AG04450 (cell line): ENCODE results near the gene CNTN1. TPM values are rescaled to one million over a fixed set of nuclear protein-coding genes. Genes with fewer than 3 reads are reported as not detected.

Experiments used
- CTCF ChIA-PET: fragments of 300-600, 350-600 bp; formaldehyde crosslinking; extraction: SDS; loops from one replicate; lab custom pipeline; 2022; ENCODE audit warnings: antibody characterized with exemption, inconsistent platforms; lab: Charles Lee
- POLR2A ChIA-PET: fragments of 350-600 bp; formaldehyde crosslinking; extraction: SDS; loops from one replicate; lab custom pipeline; 2021; ENCODE audit warnings: antibody characterized with exemption, inconsistent platforms; lab: Yijun Ruan, JAX
- DNase-seq: peaks from one replicate; pipeline ENCODE4 v3.0.0-alpha.2; 2011; ENCODE audit warnings: low read depth, low spot score
- H3K27ac ChIP-seq: one replicate; pipeline ENCODE4 v1.5.1; 2012; ENCODE audit warnings: low read depth, low read length, control low read depth
- H3K27me3 ChIP-seq: one replicate; pipeline ENCODE4 v1.6.0; 2012; ENCODE audit warnings: low read length; ENCODE audit not compliant: control insufficient read depth, insufficient read depth
- H3K4me3 ChIP-seq: 2 replicates; pipeline ENCODE4 v1.5.1; 2011; ENCODE audit warnings: mild to moderate bottlenecking, low read depth, low read length, control low read depth
- H3K9me3 ChIP-seq: 2 replicates; pipeline ENCODE4 v1.5.1; 2012; ENCODE audit warnings: low read length; ENCODE audit not compliant: control insufficient read depth, insufficient read depth
- polyA plus RNA-seq: library from polyadenylated mRNA; depleted of rRNA; stranded (reverse); fragments of >200 nt; gene quantifications from 2 replicates; pipeline ENCODE4 v1.2.3, GENCODE V29; 2011
- TF ChIP-seq, protein P1 (sequence below): IDR thresholded peaks from 2 replicates; pipeline ENCODE4 v1.5.1; 2011; ENCODE audit warnings: low read depth, low read length, control low read depth, inconsistent platforms

Gene CNTN1
- polyA plus RNA-seq, 1 experiment: 0.19 TPM

- TF ChIP-seq, protein P1, sequence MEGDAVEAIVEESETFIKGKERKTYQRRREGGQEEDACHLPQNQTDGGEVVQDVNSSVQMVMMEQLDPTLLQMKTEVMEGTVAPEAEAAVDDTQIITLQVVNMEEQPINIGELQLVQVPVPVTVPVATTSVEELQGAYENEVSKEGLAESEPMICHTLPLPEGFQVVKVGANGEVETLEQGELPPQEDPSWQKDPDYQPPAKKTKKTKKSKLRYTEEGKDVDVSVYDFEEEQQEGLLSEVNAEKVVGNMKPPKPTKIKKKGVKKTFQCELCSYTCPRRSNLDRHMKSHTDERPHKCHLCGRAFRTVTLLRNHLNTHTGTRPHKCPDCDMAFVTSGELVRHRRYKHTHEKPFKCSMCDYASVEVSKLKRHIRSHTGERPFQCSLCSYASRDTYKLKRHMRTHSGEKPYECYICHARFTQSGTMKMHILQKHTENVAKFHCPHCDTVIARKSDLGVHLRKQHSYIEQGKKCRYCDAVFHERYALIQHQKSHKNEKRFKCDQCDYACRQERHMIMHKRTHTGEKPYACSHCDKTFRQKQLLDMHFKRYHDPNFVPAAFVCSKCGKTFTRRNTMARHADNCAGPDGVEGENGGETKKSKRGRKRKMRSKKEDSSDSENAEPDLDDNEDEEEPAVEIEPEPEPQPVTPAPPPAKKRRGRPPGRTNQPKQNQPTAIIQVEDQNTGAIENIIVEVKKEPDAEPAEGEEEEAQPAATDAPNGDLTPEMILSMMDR: no peak
- Histone ChIP-seq H3K27ac (no peak overlapping the region), H3K4me3 (no peak overlapping the region), H3K9me3 (no peaks in the 10 kb centered on the region), H3K27me3 (no peaks in the 10 kb centered on the region)
- CTCF ChIA-PET: no interaction called here
- POLR2A ChIA-PET: no interaction called here
- DNase-seq: no peak
Measured at GRCh38 chr12:41058266-41058665, 366.0 kb downstream of the CNTN1 start.

DNA sequence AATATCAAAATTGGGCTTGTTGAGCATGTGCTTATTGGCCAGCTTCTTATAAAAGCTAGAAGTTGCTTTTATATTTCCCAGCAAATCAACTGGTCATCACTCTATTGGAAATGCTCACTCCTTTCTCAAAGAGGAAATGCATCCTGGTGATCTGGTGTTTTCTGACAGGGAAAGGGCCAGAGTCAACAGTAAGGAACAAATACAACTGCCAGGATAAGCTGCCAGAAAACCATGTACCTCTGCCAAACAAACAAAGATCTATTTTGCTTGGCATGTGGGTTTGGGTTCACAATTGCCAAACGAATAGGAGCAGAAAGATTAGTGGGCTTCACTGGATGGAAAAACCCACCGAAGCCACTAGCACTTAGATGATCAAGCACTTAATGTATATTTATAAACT is 369.0 kb downstream of the CNTN1 start:
- Histone ChIP-seq H3K9me3 (no peaks in the 10 kb centered on the region; the same call in 1 of the 2 replicates), H3K27me3 (no peaks in the 10 kb centered on the region), H3K27ac (no peak overlapping the region), H3K4me3 (no peak overlapping the region)
- ChIA-PET CTCF (no interaction called here), POLR2A (no interaction called here)
- TF ChIP-seq, protein P1: no peak
- no peak for DNase-seq

DNA sequence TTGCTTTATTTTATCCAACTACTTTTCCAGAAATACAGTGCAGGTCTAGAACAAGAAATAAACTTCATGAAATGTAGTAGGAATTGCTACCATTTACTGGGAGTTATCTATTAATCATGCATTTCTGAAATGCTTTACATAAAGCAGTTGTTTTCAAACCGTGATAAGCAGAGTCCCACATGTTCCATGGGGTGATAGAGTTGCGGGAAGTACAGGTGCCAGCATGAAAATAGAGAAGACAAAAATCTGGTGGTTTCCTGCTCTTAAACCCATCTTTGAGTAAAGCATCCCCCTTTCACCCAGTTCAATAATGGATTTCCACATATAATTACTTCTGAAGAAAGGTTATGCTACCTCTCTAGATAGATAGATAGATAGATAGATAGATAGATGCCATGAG is 372.2 kb downstream of the CNTN1 start:
- TF ChIP-seq, protein P1: no peak
- ChIA-PET CTCF (no interaction called here), POLR2A (no interaction called here)
- no peak overlapping the region for H3K27ac ChIP-seq
- no peak overlapping the region for H3K4me3 ChIP-seq
- no peaks in the 10 kb centered on the region for H3K27me3 ChIP-seq
- no peak for DNase-seq
- H3K9me3 ChIP-seq: no peaks in the 10 kb centered on the region; the same call in 1 of the 2 replicates

GRCh38 chr12:41067941-41068645 is 375.9 kb downstream of the CNTN1 start:
- H3K27ac ChIP-seq: no peak overlapping the region
- H3K4me3 ChIP-seq: no peak overlapping the region
- no peak for DNase-seq
- TF ChIP-seq, protein P1: no peak
- no peaks in the 10 kb centered on the region; the same call in none of the 2 replicates for H3K9me3 ChIP-seq
- ChIA-PET POLR2A (no interaction called here), CTCF (no interaction called here)
- no peaks in the 10 kb centered on the region for H3K27me3 ChIP-seq

- no peaks in the 10 kb centered on the region for H3K27me3 ChIP-seq
- H3K9me3 ChIP-seq: no peaks in the 10 kb centered on the region; the same call in 1 of the 2 replicates
- POLR2A ChIA-PET: no interaction called here
- CTCF ChIA-PET: no interaction called here
- TF ChIP-seq, protein P1: no peak
- no peak overlapping the region for H3K27ac ChIP-seq
- DNase-seq: no peak
- H3K4me3 ChIP-seq: no peak overlapping the region
Measured at GRCh38 chr12:41073633-41074472, 381.6 kb downstream of the CNTN1 start.
